Activated naive CD4-positive, alpha-beta T cell treated with anti-CD3 and anti-CD28 coated beads, Interleukin-2, amount 10 ng/mL, durations not matched to agents 7 days and 5 days (primary cell): Measurements from ENCODE around the gene LSM8.
"Not testable (repeated sequence)": the region's sequence is repeated elsewhere in the genome, so short reads cannot be mapped to it uniquely, and the experiment has no call there.

Experiments used
- CTCF ChIA-PET: fragments of 350-600 bp; sonication (Branson Sonifier 250); formaldehyde crosslinking; loops from one replicate; lab custom pipeline; 2021; ENCODE audit warnings: antibody characterized with exemption; lab: Charles Lee
- DNase-seq: peaks from one replicate; pipeline ENCODE4 v3.0.0-alpha.2; 2020
- H3K27ac Mint-ChIP-seq: one replicate; pipeline ENCODE4 v1.8.0; 2021; ENCODE audit warnings: mild to moderate bottlenecking, moderate library complexity, mixed read lengths
- H3K27me3 Mint-ChIP-seq: one replicate; pipeline ENCODE4 v1.8.0; 2021; ENCODE audit warnings: mild to moderate bottlenecking, mixed read lengths
- H3K36me3 Mint-ChIP-seq: one replicate; pipeline ENCODE4 v1.8.0; 2021; ENCODE audit warnings: mixed read lengths
- H3K4me1 Mint-ChIP-seq: one replicate; pipeline ENCODE4 v1.8.0; 2021; ENCODE audit warnings: mixed read lengths
- H3K4me3 Mint-ChIP-seq: one replicate; pipeline ENCODE4 v1.8.0; 2021; ENCODE audit warnings: mild to moderate bottlenecking, moderate library complexity, mixed read lengths
- H3K9me3 Mint-ChIP-seq: one replicate; pipeline ENCODE4 v1.8.0; 2021; ENCODE audit warnings: mixed read lengths

Gene LSM8

GRCh38 chr7:118220583-118220982, 36.6 kb downstream of the LSM8 start:
- Mint-ChIP-seq H3K9me3 (no peaks in the 10 kb centered on the region), H3K4me3 (no peak overlapping the region), H3K36me3 (no peaks in the 10 kb centered on the region), H3K27ac (no peak overlapping the region), H3K4me1 (no peaks in the 10 kb centered on the region), H3K27me3 (peaks cover 5% of the 10 kb centered on the region)
- DNase-seq: no peak
- CTCF ChIA-PET: no interaction called here

DNA sequence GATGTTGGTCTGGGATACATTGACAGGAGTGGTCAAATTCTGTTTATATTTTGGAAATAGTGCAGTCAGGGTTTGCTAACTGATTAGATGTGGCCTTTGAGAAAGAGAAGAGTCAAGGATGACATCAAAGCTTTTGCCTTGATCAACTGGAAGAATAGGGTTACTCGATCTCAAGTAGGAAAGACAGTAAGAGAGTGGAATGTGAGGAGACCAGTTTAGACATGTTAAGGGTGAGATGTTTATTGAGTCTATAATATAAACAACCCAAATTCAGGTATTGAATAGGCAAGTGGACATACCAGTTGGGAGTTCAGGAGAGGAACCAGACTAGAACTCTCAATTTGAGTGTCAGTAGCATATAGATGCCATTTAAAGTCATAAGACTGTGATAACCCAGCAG, 38.6 kb downstream of the LSM8 start:
- DNase-seq: no peak
- Mint-ChIP-seq H3K4me1 (no peaks in the 10 kb centered on the region), H3K27ac (no peak overlapping the region), H3K9me3 (no peaks in the 10 kb centered on the region), H3K27me3 (no peaks in the 10 kb centered on the region), H3K4me3 (no peak overlapping the region), H3K36me3 (no peaks in the 10 kb centered on the region)
- CTCF ChIA-PET: no interaction called here

- CTCF ChIA-PET: no interaction called here
Measured at GRCh38 chr7:118224521-118224920, 40.6 kb downstream of the LSM8 start, which contains the start of gene ANKRD7. Gene ANKRD7, plus strand, starts transcription at chr7:118224704. Its CDS starts 127 bp downstream, at chr7:118224831.

GRCh38 chr7:118232837-118233236, 48.9 kb downstream of the LSM8 start:
- CTCF ChIA-PET: interaction anchor here (0.7 kb wide), 1 partner anchor 8 kb away, joined by 3 read pairs; no protein-coding TSS in a partner anchor
- Mint-ChIP-seq H3K4me3 (no peak overlapping the region), H3K4me1 (no peaks in the 10 kb centered on the region), H3K9me3 (no peaks in the 10 kb centered on the region), H3K27ac (no peak overlapping the region), H3K36me3 (no peaks in the 10 kb centered on the region), H3K27me3 (no peaks in the 10 kb centered on the region)
- DNase-seq: no peak

More at GRCh38 chr7:118224521-118224920, 40.6 kb downstream of the LSM8 start, which contains the start of gene ANKRD7:
- H3K4me3 Mint-ChIP-seq: no peak within 1 kb of the TSS
- H3K27me3 Mint-ChIP-seq: no peaks in the 10 kb centered on the region
- H3K9me3 Mint-ChIP-seq: no peaks in the 10 kb centered on the region
- no peaks in the 10 kb centered on the region for H3K36me3 Mint-ChIP-seq
- H3K4me1 Mint-ChIP-seq: no peaks in the 10 kb centered on the region
- no peak for DNase-seq
- H3K27ac Mint-ChIP-seq: no peak within 1 kb of the TSS

DNA sequence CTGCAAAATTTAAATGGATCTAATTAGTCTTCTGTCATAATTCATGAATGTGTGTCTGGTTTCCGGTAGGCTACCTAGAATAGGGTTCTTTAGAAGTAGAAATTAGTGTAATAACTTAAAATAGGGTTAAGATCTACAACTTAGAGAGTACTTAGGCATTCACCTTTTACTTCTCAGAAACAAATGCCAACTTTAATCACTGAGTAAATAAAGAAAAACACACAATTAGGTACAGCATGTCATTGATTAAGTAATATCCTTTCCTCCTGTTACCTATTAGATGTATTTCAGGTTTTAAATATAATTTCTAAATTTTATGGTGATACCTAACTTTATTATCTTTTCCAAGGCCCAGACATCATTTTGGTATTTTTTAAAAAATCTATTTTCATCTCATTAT, 49.8 kb downstream of the LSM8 start:
- Mint-ChIP-seq H3K4me3 (no peak overlapping the region), H3K27ac (no peak overlapping the region), H3K36me3 (no peaks in the 10 kb centered on the region), H3K9me3 (no peaks in the 10 kb centered on the region), H3K27me3 (no peaks in the 10 kb centered on the region), H3K4me1 (no peaks in the 10 kb centered on the region)
- CTCF ChIA-PET: no interaction called here
- DNase-seq: no peak

DNA sequence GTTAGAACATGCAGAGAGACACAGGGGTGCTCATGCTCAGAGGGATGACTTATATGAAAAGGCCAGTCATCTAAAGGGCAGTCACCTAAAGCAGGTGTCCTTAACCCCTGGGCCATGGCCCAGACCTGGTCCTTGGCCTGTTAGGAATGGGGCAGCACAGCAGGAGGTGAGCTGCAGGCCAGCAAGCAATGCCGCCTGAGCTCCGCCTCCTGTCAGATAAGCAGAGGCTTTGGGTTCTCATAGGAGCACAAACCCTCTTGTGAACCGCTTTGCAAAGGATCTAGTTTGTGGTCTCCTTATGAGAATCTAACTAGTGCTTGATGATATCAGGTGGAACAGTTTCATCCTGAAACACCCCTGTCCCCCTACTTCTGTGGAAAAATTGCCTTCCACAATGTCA, 55.0 kb downstream of the LSM8 start:
- DNase-seq: no peak
- H3K27ac Mint-ChIP-seq: no peak overlapping the region
- CTCF ChIA-PET: no interaction called here
- H3K9me3 Mint-ChIP-seq: no peaks in the 10 kb centered on the region
- H3K36me3 Mint-ChIP-seq: no peaks in the 10 kb centered on the region
- H3K4me3 Mint-ChIP-seq: no peak overlapping the region
- no peaks in the 10 kb centered on the region for H3K27me3 Mint-ChIP-seq
- no peaks in the 10 kb centered on the region for H3K4me1 Mint-ChIP-seq

GRCh38 chr7:118240320-118240719, 56.4 kb downstream of the LSM8 start:
- not testable (repeated sequence) for H3K27me3 Mint-ChIP-seq, DNase-seq, H3K4me1 Mint-ChIP-seq, H3K9me3 Mint-ChIP-seq, H3K27ac Mint-ChIP-seq, H3K4me3 Mint-ChIP-seq, H3K36me3 Mint-ChIP-seq
- CTCF ChIA-PET: interaction anchor here (1.0 kb wide), 1 partner anchor 8 kb away, joined by 3 read pairs; no protein-coding TSS in a partner anchor
